Spinal cord (tissue), 10 donors: Measurements from ENCODE around the gene KCNAB1. TPM values are rescaled to one million over a fixed set of nuclear protein-coding genes. Genes with fewer than 3 reads are reported as not detected.
"Not testable (repeated sequence)": the region's sequence is repeated elsewhere in the genome, so short reads cannot be mapped to it uniquely, and the experiment has no call there.

Experiments used
- DNase-seq, 6 donors: peaks; one replicate each; pipeline versions ENCODE4 v3.0.0 to v3.0.0-alpha.2; 2013 to 2015; ENCODE audit warnings: low spot score in 6 of 6, low read depth in 4 of 6
- H3K27ac ChIP-seq: one replicate; pipeline ENCODE4 v1.5.1; 2013; ENCODE audit warnings: low read depth, low read length, control low read depth
- H3K27me3 ChIP-seq: one replicate; pipeline ENCODE4 v1.6.1; 2013; ENCODE audit warnings: low read length; ENCODE audit not compliant: control insufficient read depth, insufficient read depth
- H3K36me3 ChIP-seq: one replicate; pipeline ENCODE4 v1.6.1; 2013; ENCODE audit warnings: low read length; ENCODE audit not compliant: control insufficient read depth, insufficient read depth
- H3K4me1 ChIP-seq: one replicate; pipeline ENCODE4 v1.6.1; 2013; ENCODE audit warnings: low read length; ENCODE audit not compliant: control insufficient read depth, insufficient read depth
- H3K4me3 ChIP-seq: one replicate; pipeline ENCODE4 v1.5.1; 2013; ENCODE audit warnings: low read depth, low read length, control low read depth
- H3K9me3 ChIP-seq: one replicate; pipeline ENCODE4 v1.6.1; 2013; ENCODE audit warnings: low read length; ENCODE audit not compliant: control insufficient read depth, insufficient read depth
- WGBS: methylation state at CpG from one replicate; pipeline ENCODE4 v1.1.5; 2013; ENCODE audit warnings: missing lambda C conversion rate; ENCODE audit not compliant: insufficient coverage; 5-methylcytosine and 5-hydroxymethylcytosine counted together
- polyA plus RNA-seq, 2 donors: library from polyadenylated mRNA; unstranded; fragments of 120-200 nt; gene quantifications; one replicate each; pipeline ENCODE4 v1.2.1, GENCODE V29; 2013; ENCODE audit not compliant: insufficient read length in 2 of 2
- total RNA-seq, 2 donors: library from RNA; depleted of rRNA in 1 of 2; stranded (reverse); fragments of 120-200 nt in 1 of 2; fragments of >200 nt in 1 of 2; gene quantifications; one replicate each; pipeline versions ENCODE4 v1.2.3 to v1.2.4, GENCODE V29; 2013 to 2014
- donor health status: healthy.

The KCNAB1 gene
- total and polyA plus RNA-seq, 4 donors, result 10.1 to 27.5 (median 22.6) TPM

DNA sequence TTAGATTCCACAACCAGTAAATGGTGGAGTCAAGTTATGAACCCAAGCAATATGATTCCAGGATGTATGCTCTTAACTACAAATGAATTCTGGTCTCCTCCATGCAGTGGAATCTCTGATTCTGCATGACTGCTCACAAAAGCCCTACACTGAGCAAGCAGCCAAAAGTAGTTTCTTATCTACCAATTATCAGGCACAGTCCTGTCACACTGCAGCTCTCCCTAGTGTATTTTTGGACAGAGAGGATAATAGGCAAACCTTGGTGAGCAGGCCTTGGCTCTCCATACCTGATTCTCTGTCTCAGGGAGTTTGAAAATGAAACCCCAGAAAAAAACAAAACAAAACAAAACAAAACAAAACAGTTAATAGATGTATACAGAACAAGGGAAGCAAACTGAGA is 438.0 kb downstream of the KCNAB1 start:
- Histone ChIP-seq H3K36me3 (no peaks in the 10 kb centered on the region), H3K4me1 (peaks cover 3% of the 10 kb centered on the region), H3K27ac (no peak overlapping the region), H3K9me3 (no peaks in the 10 kb centered on the region), H3K4me3 (no peak overlapping the region), H3K27me3 (peaks cover 2% of the 10 kb centered on the region)
- DNase-seq, result no peak

DNA sequence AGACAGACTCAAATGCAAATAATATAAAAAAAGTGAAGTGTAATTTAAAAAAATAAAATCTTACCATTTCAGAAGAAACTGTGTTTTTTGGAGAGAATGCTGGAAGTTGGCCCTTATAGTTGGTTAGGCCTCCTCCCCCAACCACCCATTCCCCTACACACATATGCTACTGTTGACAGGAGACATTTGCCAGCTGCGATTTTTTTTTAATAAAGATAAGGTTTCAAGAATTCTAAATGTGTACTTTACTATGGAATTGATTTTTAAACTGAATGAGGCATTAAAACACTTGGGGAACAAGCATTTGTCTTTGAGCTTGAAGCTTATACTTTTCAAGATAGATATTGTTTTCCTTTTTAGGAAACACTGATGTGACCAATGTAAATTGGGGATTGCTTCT is 438.9 kb downstream of the KCNAB1 start:
- H3K4me1 ChIP-seq, result peaks cover 3% of the 10 kb centered on the region
- H3K27ac ChIP-seq, result no peak overlapping the region
- WGBS, result no CpG with 5 or more reads among the region's 1 CpG
- no peaks in the 10 kb centered on the region for H3K36me3 ChIP-seq
- H3K4me3 ChIP-seq, result no peak overlapping the region
- peaks cover 2% of the 10 kb centered on the region for H3K27me3 ChIP-seq
- no peaks in the 10 kb centered on the region for H3K9me3 ChIP-seq
- no peak for DNase-seq

DNA sequence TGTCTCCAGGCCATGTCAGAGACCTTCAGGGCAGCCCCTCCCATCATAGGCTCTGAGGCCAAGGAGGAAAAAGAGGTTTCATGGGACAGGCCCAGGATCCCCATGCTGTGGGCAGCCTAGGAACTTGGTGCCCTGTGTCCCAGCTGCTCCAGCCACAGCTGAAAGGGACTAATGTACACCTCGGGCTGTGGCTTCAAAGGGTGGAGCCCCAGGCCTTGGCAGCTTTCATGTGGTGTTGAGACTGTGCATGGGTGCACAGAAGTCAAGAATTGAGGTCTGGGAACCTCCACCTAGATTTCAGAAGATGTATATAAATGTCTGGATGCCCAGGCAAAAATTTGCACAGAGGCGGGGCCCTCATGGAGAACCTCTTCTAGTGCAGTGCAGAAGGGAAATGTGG is 441.2 kb downstream of the KCNAB1 start:
- WGBS, result 86% methylated on average over 2 of the region's 2 CpGs
- DNase-seq, result no peak

DNA sequence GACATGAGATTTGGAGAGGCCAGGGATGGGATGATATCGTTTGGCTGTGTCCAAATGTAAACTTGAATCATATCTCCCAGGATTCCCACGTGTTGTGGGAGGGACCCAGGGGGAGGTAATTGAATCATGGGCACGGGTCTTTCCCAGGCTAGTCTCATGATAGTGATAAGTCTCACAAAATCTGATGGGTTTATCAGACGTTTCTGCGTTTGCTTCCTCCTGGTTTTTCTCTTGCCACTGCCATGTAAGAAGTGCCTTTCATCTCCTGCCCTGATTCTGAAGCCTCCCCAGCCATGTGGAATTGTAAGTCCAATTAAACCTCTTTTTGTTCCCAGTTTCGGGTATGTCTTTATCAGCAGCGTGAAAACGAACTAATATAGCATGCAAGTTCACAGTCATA is 442.1 kb downstream of the KCNAB1 start:
- not testable (repeated sequence) for DNase-seq, H3K4me1 ChIP-seq, H3K4me3 ChIP-seq, H3K9me3 ChIP-seq, H3K36me3 ChIP-seq, H3K27me3 ChIP-seq, H3K27ac ChIP-seq
- WGBS, result no CpG with 5 or more reads among the region's 8 CpGs

More for the DNA sequence above, 441.2 kb downstream of the KCNAB1 start:
- H3K36me3 ChIP-seq, result no peaks in the 10 kb centered on the region
- no peaks in the 10 kb centered on the region for H3K9me3 ChIP-seq
- peaks cover 2% of the 10 kb centered on the region for H3K27me3 ChIP-seq
- H3K4me3 ChIP-seq, result no peak overlapping the region
- no peaks in the 10 kb centered on the region for H3K4me1 ChIP-seq
- no peak overlapping the region for H3K27ac ChIP-seq

DNA sequence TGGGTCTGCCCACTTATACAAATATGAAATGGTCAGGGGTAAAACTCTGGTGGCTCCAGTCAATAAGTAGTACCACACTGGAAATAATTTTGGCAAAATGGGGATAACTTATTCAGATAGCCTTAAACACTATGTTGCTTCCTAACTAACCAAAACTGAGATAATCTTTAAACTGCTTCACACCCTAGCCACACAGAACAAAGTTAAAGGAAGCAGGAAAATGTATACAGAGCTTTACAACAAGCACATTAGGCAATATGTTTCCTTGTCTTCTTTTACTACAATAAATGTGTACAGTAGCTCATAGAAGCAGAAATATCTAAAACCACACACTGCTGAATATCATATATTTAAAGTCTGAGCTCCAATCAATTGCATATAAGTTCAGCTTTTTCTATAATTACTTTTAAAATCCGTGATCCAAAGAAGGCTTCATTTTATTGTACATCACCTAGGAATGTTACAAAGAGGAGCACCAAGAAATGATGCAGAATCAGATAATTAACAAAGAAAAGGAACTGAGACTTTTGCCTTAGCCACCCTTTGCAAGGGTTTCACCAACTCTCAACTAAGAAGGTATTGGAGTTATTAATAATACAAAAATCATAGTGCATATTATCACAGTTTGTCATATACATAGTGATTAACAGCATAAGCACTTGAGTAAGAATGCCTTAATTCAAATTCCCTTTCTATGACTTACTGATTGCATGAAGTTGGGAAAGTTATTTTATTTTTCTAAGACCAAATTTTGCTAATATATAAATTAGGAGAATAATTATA is 443.7 kb downstream of the KCNAB1 start:
- no peak for DNase-seq
- no peak overlapping the region for H3K4me3 ChIP-seq
- H3K27me3 ChIP-seq, result peaks cover 2% of the 10 kb centered on the region
- WGBS, result no CpG with 5 or more reads among the region's 1 CpG
- no peak overlapping the region for H3K27ac ChIP-seq
- H3K9me3 ChIP-seq, result no peaks in the 10 kb centered on the region
- no peaks in the 10 kb centered on the region for H3K4me1 ChIP-seq
- H3K36me3 ChIP-seq, result no peaks in the 10 kb centered on the region

DNA sequence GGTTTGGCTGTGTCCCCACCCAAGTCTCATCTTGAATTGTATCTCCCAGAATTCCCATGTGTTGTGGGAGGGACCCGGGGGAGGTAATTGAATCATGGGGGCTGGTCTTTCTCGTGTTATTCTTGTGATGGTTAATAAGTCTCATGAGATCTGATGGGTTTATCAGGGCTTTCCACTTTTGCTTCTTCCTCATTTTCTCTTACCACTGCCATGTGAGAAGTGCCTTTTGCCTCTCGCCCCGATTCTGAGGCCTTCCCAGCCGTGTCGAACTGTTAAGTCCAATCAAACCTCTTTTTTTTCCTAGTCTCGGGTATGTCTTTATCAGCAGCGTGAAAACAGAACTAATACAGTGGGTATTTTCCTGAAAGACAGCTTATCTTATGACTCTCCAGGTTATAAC is 448.6 kb downstream of the KCNAB1 start:
- not testable (repeated sequence) for H3K4me3 ChIP-seq, H3K9me3 ChIP-seq, H3K27me3 ChIP-seq, H3K4me1 ChIP-seq, H3K36me3 ChIP-seq, DNase-seq, H3K27ac ChIP-seq
- WGBS, result no CpG with 5 or more reads among the region's 8 CpGs

DNA sequence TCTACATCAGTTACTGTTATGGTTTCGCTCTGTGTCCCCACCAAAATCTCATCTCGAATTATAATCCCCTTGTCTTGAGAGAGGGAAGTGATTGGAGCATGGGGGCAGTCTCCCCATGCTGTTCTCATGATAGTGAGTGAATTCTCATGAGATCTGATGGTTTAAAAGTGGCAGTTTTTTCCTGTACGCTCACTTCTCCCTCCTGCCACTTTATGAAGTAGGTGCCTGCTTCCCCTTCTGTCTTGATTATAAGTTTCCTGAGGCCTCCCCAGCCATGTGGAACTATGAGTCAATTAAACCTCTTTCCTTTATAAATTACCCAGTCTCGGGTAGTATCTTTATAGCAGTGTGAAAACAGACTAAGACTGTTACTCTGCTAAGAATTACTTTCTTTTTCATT is 449.5 kb downstream of the KCNAB1 start:
- not testable (repeated sequence) for DNase-seq, H3K27ac ChIP-seq, H3K36me3 ChIP-seq, H3K4me1 ChIP-seq, H3K9me3 ChIP-seq, H3K4me3 ChIP-seq, H3K27me3 ChIP-seq
- no CpG with 5 or more reads among the region's 4 CpGs for WGBS

DNA sequence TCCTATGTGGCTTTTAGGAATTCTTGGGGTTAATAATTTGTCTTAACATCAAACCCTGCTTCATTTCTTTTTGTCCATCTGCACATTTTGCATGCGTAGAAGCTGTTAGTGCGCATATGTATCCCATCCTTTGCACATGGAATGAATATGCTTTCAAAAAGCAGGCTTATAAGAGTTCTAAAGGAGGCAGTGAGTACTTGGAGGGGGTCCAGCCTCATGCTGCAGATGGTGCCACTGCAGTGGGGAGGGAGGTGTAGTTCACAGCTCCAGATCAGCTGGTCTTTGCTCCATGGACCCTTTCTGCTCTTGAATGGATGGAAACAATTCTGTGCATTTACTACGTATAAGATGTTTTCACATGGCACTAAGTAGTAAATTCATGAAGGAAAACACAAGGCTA is 455.3 kb downstream of the KCNAB1 start:
- H3K4me3 ChIP-seq, result no peak overlapping the region
- H3K27ac ChIP-seq, result peak overlapping the region; percentile 19
- H3K36me3 ChIP-seq, result no peaks in the 10 kb centered on the region
- WGBS, result 43% methylated on average over 1 of the region's 3 CpGs
- DNase-seq, result peak in 5 of 6 donors; percentile 23 to 88 (median 46)
- H3K27me3 ChIP-seq, result peaks cover 7% of the 10 kb centered on the region
- no peaks in the 10 kb centered on the region for H3K4me1 ChIP-seq
- no peaks in the 10 kb centered on the region for H3K9me3 ChIP-seq

DNA sequence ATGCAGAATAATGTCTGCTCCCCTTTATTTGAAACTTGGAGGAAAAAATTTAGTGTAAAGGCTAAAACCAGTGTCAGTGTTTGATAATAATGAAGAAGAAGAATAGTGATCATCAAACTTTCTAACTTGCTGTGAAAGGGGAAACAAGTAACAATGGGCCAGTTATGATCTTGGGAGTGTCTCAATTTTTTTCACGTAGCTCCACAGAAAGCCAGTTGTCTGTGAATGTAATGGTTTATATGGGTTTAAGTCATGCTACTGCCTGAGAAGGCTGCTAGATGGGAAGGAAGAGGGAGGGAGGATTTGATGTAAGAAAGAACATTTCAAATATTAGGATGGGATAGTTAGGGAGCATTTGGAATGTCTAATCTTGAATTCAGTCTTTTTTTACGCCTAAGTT is 455.7 kb downstream of the KCNAB1 start:
- peak overlapping the region; percentile 19 for H3K27ac ChIP-seq
- no peaks in the 10 kb centered on the region for H3K9me3 ChIP-seq
- 75% methylated on average over 2 of the region's 2 CpGs for WGBS
- no peaks in the 10 kb centered on the region for H3K36me3 ChIP-seq
- no peak for DNase-seq
- no peaks in the 10 kb centered on the region for H3K4me1 ChIP-seq
- H3K27me3 ChIP-seq, result peaks cover 5% of the 10 kb centered on the region
- H3K4me3 ChIP-seq, result no peak overlapping the region

DNA sequence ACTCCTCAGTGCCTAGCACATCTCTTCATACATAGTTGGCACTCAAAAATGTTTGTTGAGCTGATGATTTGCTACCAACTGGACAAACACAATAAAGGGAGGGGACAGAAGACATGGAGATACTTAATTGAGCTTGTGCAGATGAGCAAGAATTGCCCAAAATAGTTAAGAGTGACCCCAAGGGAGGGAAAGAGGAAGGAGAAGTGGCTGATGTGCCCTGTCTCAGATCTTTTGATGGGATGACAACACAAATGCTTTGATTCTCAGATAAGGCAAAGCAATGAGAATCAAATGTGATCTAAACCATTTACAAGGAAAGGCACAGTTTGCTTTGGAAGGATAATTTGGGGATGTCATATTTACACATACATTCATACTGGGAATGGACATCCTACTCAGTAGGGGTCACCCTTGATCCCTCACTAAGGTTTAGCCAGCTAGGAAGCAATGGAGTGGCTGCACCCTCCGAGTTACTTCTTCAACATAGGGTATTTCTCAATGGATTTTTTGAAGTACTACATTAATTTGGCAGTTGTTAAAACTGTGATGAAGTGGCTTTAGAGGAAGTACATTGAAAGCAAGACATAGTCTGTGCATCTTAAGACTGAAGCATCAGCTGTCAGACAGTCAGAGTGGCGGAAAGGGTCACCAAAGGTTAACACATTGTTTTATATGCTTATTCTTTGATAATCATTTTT is 456.4 kb downstream of the KCNAB1 start:
- WGBS, result no CpG with 5 or more reads among the region's 2 CpGs
- H3K4me3 ChIP-seq, result no peak overlapping the region
- no peaks in the 10 kb centered on the region for H3K4me1 ChIP-seq
- H3K36me3 ChIP-seq, result no peaks in the 10 kb centered on the region
- DNase-seq, result no peak
- no peaks in the 10 kb centered on the region for H3K9me3 ChIP-seq
- H3K27me3 ChIP-seq, result peaks cover 3% of the 10 kb centered on the region
- peak overlapping the region; percentile 19 for H3K27ac ChIP-seq
